ENCODE results near the gene PRKN. TPM values are rescaled to one million over a fixed set of nuclear protein-coding genes. Genes with fewer than 3 reads are reported as not detected.

PRKN gene
- total RNA-seq, 2 donors from 2014 or later = 3.3 to 4.8 TPM

GRCh38 chr6:162618448-162619002 is 109.0 kb downstream of the PRKN start:
- Histone ChIP-seq H3K36me3 (ENCODE audit: control insufficient read depth, insufficient read depth, low read length) (no peaks in the 10 kb centered on the region), H3K4me3 (ENCODE audit: low read length) (no peak overlapping the region), H3K27me3 (ENCODE audit: control insufficient read depth, insufficient read depth, low read length, poor library complexity, severe bottlenecking) (peaks cover 16% of the 10 kb centered on the region), H3K27ac (ENCODE audit: low read depth, low read length) (no peak overlapping the region), H3K4me1 (ENCODE audit: control insufficient read depth, insufficient read depth, low read length) (no peaks in the 10 kb centered on the region), H3K9ac (ENCODE audit: extremely low read depth, low read length, poor library complexity, severe bottlenecking) (no peak overlapping the region), H3K9me3 (ENCODE audit: control insufficient read depth, low read length) (no peaks in the 10 kb centered on the region)
- H3K4me1 Mint-ChIP-seq = peaks cover 6% of the 10 kb centered on the region
- no peak for DNase-seq
- H3K36me3 Mint-ChIP-seq (ENCODE audit: low read depth) = no peaks in the 10 kb centered on the region
- peaks cover 6% of the 10 kb centered on the region for H3K27me3 Mint-ChIP-seq (ENCODE audit: insufficient read depth)
- WGBS, 2 experiments (ENCODE audit: insufficient coverage in 1 of 2, insufficient read length in 1 of 2) = 87 to 91% methylated on average over 5 to 6 of the region's 6 CpGs
- no peak for TF ChIP-seq CTCF (conservative IDR thresholded peaks at IDR 0.05)
- no peak overlapping the region for H3K4me3 Mint-ChIP-seq
- H3K27ac Mint-ChIP-seq = no peak overlapping the region
- no peaks in the 10 kb centered on the region for H3K9me3 Mint-ChIP-seq

DNA sequence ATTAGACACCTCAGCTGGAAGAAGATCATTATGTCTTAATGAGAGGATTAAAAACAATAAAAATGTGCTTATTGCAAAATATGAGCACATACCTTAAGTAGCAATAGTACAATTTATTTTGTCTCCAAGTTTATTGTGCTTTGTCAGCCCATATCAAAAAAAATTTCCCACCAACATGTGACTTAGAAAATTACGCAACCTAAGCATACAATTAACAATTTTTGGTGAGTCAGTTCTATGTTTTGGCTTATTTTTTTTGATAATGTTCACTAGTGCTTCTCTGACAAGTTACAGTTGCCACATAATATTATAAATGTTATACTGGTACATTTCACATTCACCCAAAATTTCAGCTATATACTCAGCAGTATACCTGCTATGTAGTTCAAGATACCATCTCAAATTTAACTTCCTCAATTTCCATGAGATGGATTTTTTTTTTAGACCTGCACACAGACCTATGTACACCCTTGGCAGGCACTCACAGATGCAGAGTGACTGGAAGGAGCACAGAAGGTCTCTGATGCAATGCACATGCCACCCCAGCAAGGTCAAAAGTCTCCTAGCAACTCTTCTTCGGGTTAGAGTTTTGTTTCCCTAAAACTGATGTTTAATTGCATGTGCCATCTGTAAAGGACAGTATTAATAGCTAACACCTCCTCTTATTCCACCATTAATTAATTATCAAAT is 112.4 kb downstream of the PRKN start:
- DNase-seq = no peak
- Histone ChIP-seq H3K4me3 (ENCODE audit: low read length) (no peak overlapping the region), H3K27ac (ENCODE audit: low read depth, low read length) (no peak overlapping the region), H3K9ac (ENCODE audit: extremely low read depth, low read length, poor library complexity, severe bottlenecking) (no peak overlapping the region), H3K36me3 (ENCODE audit: control insufficient read depth, insufficient read depth, low read length) (no peaks in the 10 kb centered on the region), H3K9me3 (ENCODE audit: control insufficient read depth, low read length) (no peaks in the 10 kb centered on the region), H3K27me3 (ENCODE audit: control insufficient read depth, insufficient read depth, low read length, poor library complexity, severe bottlenecking) (peaks cover 16% of the 10 kb centered on the region), H3K4me1 (ENCODE audit: control insufficient read depth, insufficient read depth, low read length) (no peaks in the 10 kb centered on the region)
- Mint-ChIP-seq H3K27me3 (ENCODE audit: insufficient read depth) (peaks cover 6% of the 10 kb centered on the region), H3K36me3 (ENCODE audit: low read depth) (no peaks in the 10 kb centered on the region), H3K4me3 (no peak overlapping the region), H3K27ac (no peak overlapping the region), H3K9me3 (no peaks in the 10 kb centered on the region), H3K4me1 (no peaks in the 10 kb centered on the region)
- 86 to 89% methylated on average over 1 to 2 of the region's 2 CpGs for whole genome bisulfite sequencing, 2 experiments (ENCODE audit: insufficient coverage in 1 of 2, insufficient read length in 1 of 2)
- TF ChIP-seq CTCF (conservative IDR thresholded peaks at IDR 0.05) = no peak

GRCh38 chr6:162613310-162613709 is 114.3 kb downstream of the PRKN start:
- H3K27me3 ChIP-seq (ENCODE audit: control insufficient read depth, insufficient read depth, low read length, poor library complexity, severe bottlenecking) = peaks cover 11% of the 10 kb centered on the region
- Mint-ChIP-seq H3K27me3 (ENCODE audit: insufficient read depth) (peaks cover 6% of the 10 kb centered on the region), H3K36me3 (ENCODE audit: low read depth) (no peaks in the 10 kb centered on the region), H3K27ac (no peak overlapping the region), H3K4me1 (no peaks in the 10 kb centered on the region), H3K4me3 (no peak overlapping the region), H3K9me3 (no peaks in the 10 kb centered on the region)
- no peaks in the 10 kb centered on the region for H3K4me1 ChIP-seq (ENCODE audit: control insufficient read depth, insufficient read depth, low read length)
- 95 to 97% methylated on average over 2 of the region's 2 CpGs for WGBS, 2 experiments (ENCODE audit: insufficient coverage in 1 of 2, insufficient read length in 1 of 2)
- no peaks in the 10 kb centered on the region for H3K36me3 ChIP-seq (ENCODE audit: control insufficient read depth, insufficient read depth, low read length)
- no peak for TF ChIP-seq CTCF (conservative IDR thresholded peaks at IDR 0.05)
- no peak overlapping the region for H3K9ac ChIP-seq (ENCODE audit: extremely low read depth, low read length, poor library complexity, severe bottlenecking)
- no peak for DNase-seq
- H3K9me3 ChIP-seq (ENCODE audit: control insufficient read depth, low read length) = no peaks in the 10 kb centered on the region
- H3K27ac ChIP-seq (ENCODE audit: low read depth, low read length) = no peak overlapping the region
- no peak overlapping the region for H3K4me3 ChIP-seq (ENCODE audit: low read length)

All from endodermal cell (in vitro differentiated cells).